GM19328 (cell line): ENCODE results near the gene RAPGEF3.

Source experiments
- ATAC-seq: cut with Tn5 transposase; IDR thresholded peaks from one replicate; pipeline ENCODE4 v1.9.1; 2021; ENCODE audit warnings: mild to moderate bottlenecking, moderate library complexity; ENCODE audit not compliant: unreplicated experiment

Gene RAPGEF3

DNA sequence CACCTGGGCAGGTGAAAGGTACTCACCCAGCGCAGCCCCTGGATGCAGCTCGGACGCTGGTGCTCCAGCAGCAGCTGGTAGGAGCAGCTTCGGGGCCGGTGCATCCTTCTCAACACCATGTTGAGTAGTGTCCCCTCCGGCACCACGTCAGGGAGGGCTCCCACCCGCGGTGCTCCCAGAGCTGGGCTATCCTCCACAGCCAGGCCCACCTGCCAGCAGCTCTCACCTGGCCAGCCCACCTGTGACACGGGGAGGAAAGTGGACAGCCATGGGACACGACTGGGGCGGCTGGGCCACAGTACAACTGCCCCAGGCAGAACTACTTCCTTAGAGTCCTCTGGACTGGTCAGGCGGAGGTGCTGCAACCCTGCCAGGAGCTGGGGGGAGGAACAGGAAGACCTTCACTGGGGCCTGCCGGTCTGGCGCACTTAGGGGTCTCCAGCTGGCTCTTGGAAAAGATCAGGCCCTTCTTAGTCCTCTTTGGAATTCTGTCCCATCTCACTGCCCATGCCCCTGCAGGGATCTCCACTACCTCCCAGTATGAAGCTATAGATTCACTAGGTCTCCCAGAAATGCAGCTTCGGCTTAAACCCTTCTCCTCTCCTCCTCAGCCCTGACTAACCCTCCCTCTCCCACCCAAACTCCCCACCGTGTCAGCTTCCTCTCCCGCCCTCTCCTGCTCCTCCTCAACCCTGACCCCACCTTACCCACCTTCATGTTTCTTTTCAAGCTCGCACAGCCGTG lies 668 bp downstream of the RAPGEF3 start:
- no peak for ATAC-seq

DNA sequence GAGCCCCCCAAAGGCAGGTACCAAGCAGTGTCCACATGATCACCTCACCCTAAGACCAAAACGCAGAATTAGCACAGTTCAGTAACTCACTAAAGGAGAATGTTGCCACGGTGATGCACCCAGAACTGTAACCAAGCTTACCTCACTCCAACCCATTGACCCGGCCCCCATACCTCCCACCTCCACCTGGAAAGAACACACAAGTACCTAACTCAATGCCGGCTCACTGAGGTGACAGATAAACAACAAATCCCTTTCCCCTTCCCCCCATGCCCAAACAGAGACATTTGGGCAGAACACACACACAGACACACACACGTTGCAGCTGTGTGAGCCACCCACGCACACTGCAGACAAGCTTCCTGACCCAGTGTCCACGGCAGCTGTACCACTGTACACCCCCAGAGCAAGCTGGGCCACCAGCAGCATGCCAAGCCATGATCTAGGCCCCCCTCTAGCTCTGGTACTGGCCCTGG lies 1.3 kb downstream of the RAPGEF3 start:
- no peak for ATAC-seq

- peak; percentile 50 for ATAC-seq
Observed at GRCh38 chr12:47755655-47756562, 2.8 kb downstream of the RAPGEF3 start.

- ATAC-seq, result no peak
Observed at GRCh38 chr12:47754881-47755280, 3.8 kb downstream of the RAPGEF3 start.

- no peak for ATAC-seq
Observed at GRCh38 chr12:47754126-47754525, 4.6 kb downstream of the RAPGEF3 start.

DNA sequence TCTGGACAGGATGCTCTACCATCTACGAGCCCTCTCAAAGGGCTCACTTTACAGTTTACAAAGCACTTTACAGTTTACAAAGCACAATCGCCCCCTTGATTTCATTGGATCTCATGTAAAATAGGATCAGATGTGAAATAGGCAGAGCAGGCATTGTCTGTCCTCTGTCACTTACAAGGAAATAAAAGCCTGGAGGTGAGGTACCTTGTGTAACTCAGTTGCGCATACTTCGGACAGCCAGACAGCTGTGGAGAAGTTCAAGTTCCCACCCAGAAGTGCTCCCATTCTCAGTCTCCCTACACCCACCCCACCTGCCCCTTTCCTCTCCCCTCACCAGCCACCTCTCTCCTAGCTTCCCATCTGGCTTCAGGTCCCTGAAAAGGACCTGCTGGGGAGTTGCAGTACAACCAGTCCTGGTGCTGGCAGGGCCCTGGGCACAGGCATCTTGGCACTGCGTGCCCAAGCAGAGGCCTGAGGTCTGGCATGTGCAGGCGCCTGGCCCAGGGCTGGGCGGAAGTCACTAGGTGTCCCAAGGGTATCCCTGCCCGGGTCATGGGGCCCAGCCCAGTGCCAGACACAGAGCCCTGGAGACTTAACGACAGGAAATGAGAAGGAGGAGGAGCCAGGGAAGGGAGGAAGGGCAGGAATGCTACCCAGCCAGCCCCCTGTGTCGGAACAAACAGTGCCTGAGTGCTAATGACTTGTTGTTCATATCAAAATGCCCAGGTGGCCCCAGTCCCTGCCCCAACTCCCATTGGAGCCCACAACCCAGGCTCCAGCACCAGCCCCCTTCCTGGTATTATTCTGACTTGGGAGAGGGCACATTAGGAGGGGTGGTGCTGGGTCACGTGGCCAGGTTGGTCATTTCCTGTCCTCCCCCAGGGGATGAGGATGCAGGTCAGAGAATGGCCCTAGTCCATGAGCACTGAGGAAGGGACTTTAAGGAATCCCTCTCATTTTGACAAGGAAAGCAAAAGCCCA lies 5.4 kb downstream of the RAPGEF3 start:
- ATAC-seq, result no peak

GRCh38 chr12:47752552-47752951 lies 6.1 kb downstream of the RAPGEF3 start:
- no peak for ATAC-seq

- no peak for ATAC-seq
Observed at GRCh38 chr12:47752121-47752520, 6.6 kb downstream of the RAPGEF3 start.

- no peak for ATAC-seq
Observed at GRCh38 chr12:47751561-47751960, 7.1 kb downstream of the RAPGEF3 start.

DNA sequence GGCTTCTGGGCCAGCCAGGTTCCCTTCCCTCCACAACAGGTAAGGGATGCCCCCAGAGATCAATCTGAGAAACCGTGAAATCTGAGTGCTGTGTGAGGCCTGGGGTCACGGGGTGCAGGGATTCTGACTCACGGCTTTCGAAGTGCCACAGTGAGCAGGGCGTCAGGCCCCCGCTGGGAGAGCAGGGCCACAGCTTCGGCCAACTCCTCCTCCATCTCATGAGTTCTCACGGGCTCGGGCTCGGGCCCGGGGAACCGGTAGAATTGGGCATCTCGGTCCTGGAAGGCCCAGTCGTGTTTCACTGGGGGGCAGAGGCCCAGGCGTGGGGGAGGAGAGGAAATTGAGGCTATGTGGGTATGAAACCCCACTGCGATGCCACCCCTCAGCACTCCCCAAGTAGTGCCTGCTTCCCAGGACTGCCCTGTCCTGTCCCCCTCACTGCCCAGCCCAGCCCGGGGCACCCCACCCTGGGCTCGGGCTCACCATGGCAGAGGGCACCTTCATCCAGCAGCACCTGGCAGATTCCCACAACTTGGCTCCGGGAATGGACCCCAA lies 7.7 kb downstream of the RAPGEF3 start:
- no peak for ATAC-seq

DNA sequence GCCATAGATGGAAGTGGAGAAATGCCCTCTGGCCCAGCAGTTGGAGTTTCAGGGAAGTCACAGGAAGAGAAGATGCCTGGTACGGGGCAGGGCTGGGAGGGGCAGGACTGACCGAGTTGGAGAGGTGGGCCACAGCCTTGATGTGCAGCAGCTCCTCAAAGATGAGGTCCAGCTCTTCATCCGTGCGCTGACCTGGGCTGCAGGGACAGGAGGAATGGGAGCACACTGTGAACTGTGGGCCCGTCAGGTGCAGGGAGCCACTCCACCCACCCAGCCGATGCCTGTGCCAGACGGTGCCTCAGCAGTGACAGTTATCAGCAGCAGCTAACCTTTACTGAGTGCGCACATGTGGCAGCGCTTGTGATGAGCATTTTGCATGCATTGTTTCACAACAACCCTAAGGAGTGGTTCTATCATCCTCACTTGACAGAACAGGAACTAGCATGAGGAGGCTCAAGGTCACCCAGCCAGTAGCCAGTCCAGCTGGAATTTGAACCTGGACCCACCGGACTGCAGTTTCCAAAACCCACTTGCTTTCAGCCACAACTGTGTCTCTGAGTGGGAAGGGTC lies 8.4 kb downstream of the RAPGEF3 start:
- no peak for ATAC-seq

GRCh38 chr12:47748899-47749298 lies 9.8 kb downstream of the RAPGEF3 start:
- no peak for ATAC-seq

DNA sequence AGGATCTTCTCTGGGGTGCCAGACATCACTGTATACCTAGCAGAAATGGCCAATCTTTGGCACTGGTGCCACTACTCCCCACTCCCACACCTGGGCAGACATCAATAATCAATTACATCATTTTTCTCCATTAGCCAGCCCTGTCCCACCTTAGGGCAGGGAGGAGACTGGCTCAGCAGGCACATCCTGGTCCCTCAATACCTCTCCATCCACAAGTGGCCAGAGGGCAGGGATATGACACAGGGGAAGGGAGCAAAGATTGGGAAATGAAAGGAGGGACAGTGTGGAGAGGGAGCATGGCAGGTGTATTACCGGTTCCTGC lies 10.2 kb downstream of the RAPGEF3 start:
- ATAC-seq, result no peak

DNA sequence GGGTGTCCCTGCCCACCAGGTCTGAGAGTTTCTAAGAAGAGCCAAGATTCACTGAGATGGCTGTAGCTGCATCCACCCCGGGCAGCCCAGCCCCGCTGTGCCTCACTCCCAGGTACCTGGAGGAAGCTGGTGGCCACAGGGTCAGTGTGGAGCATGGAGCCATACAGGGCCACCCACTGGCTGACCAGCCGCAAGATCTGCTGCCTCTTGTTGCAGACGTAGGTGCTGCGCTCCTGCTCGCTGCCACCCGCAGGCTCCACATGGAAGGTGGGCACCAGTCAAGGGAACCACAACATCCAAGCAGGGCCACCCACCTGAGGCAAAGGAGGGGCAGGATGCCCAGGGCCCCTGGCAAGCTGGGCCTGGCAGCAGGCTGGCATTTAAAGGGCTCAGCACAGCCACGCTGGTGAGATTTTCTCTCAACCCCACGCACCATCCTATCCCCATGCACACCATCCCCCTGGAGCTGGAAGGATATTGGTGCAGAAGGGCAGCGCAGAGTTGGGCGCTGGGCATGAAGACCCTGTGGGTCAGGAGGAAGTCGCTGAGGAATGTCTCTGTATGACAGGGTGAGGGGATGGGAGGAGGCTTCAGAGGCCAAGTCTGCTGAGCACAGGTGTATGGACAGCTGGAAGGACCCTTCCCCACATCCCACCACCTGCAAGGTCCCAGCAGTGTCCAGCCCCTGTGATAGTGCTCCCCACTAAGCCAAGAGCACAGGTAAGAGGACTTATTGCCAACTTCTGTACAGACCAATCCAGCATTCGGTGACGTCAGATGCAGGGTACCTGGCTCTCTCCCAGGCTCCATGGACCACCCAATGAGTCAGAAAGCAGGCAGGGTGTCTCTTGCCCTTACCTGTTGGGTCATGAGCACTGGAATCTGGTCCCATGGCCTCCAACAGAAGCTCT lies 10.8 kb downstream of the RAPGEF3 start:
- ATAC-seq, result no peak

- no peak for ATAC-seq
Observed at GRCh38 chr12:47747126-47747525, 11.6 kb downstream of the RAPGEF3 start.

GRCh38 chr12:47746523-47746922 lies 12.2 kb downstream of the RAPGEF3 start:
- ATAC-seq, result no peak

- no peak for ATAC-seq
Observed at GRCh38 chr12:47746073-47746472, 12.6 kb downstream of the RAPGEF3 start.

DNA sequence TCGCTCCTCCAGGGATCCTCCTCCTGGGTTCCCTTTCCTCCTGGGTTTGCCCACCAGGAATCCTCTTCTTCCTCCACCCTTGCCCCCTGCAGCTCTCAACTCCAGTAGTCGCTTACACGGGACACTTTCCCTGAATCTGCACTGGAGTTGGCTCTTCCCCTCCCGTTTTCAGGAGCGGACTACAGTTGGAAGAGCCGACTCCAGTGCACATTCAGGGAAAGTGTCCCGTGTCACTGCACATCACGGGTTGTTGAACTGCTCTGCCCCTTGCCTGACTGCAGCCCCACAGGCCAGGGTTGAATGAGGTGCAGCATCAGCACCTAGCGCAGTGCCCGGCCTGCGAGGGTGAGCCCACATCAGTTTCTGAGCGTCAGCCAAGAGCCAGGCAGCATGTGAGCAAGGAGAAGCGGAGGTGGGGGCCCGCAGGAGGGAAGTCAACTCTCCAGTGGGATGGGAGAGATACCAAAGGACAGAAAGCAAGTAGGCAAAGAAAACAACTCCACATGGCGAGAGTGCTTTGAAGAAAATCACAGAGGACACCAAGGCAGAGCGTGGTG lies 13.1 kb downstream of the RAPGEF3 start:
- ATAC-seq, result no peak
